ENCODE results near the gene SYTL3.

The SYTL3 gene

DNA sequence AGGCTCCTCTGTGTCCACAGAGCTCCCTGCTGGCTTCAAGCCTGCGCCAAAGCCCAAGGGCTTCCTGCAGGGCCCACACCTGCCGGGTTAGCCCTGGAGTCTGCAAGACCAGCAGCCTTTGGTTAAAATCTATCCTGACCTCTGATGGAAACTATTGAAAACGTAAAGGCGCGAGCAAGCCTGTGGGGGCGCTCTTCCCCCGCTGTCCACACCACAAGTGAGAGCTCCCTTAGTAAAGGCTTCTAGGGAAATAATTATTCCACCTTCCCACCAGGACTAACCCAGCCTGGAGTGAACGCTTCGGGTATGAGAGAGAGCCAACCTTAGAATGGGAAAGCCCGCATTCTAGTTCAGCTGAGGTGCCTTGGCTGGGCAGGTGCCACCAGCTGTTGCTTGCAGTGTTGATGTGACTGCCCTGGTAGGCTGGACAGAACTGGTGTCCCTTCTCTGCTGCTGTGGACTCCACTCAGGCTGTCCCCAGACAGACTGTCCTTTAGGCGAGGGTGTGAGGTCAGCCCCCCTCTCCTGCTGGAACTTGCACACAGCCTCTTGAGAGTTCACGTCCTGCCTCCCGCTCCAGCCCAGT is 68.7 kb downstream of the SYTL3 start:
- peaks cover 15% of the 10 kb centered on the region for H3F3A ChIP-seq (ENCODE audit: control insufficient read depth, insufficient read depth)
- H3K27me3 ChIP-seq (ENCODE audit: control insufficient read depth, low read length): peaks cover 3% of the 10 kb centered on the region; the same call in 1 of the 2 replicates
- H3K36me3 ChIP-seq (ENCODE audit: control insufficient read depth, low read length): no peaks in the 10 kb centered on the region
- H3K27ac ChIP-seq (ENCODE audit: low read depth, low read length): no peak overlapping the region
- TF ChIP-seq EZH2phosphoT487 (IDR thresholded peaks at IDR 0.05; ENCODE audit: borderline replicate concordance, low read length): no peak
- TF ChIP-seq, protein P1, sequence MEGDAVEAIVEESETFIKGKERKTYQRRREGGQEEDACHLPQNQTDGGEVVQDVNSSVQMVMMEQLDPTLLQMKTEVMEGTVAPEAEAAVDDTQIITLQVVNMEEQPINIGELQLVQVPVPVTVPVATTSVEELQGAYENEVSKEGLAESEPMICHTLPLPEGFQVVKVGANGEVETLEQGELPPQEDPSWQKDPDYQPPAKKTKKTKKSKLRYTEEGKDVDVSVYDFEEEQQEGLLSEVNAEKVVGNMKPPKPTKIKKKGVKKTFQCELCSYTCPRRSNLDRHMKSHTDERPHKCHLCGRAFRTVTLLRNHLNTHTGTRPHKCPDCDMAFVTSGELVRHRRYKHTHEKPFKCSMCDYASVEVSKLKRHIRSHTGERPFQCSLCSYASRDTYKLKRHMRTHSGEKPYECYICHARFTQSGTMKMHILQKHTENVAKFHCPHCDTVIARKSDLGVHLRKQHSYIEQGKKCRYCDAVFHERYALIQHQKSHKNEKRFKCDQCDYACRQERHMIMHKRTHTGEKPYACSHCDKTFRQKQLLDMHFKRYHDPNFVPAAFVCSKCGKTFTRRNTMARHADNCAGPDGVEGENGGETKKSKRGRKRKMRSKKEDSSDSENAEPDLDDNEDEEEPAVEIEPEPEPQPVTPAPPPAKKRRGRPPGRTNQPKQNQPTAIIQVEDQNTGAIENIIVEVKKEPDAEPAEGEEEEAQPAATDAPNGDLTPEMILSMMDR (IDR thresholded peaks at IDR 0.05; ENCODE audit: low read depth, low read length, poor library complexity, severe bottlenecking): peak; percentile 64
- no peaks in the 10 kb centered on the region for H3K79me2 ChIP-seq (ENCODE audit: control insufficient read depth, low read length)
- H3K4me1 ChIP-seq (ENCODE audit: control insufficient read depth, low read length): peaks cover 42% of the 10 kb centered on the region
- H3K4me3 ChIP-seq (ENCODE audit: low read length): no peak overlapping the region
- H4K20me1 ChIP-seq (ENCODE audit: control insufficient read depth, insufficient read depth, low read depth, low read length): no peaks in the 10 kb centered on the region
- H3K4me2 ChIP-seq (ENCODE audit: low read length): no peak overlapping the region
- H3K9me2 ChIP-seq (replicated peaks; ENCODE audit: control insufficient read depth, low read length): no peaks in the 10 kb centered on the region
- H3K9me3 ChIP-seq (ENCODE audit: control insufficient read depth, insufficient read depth, low read length): no peaks in the 10 kb centered on the region

DNA sequence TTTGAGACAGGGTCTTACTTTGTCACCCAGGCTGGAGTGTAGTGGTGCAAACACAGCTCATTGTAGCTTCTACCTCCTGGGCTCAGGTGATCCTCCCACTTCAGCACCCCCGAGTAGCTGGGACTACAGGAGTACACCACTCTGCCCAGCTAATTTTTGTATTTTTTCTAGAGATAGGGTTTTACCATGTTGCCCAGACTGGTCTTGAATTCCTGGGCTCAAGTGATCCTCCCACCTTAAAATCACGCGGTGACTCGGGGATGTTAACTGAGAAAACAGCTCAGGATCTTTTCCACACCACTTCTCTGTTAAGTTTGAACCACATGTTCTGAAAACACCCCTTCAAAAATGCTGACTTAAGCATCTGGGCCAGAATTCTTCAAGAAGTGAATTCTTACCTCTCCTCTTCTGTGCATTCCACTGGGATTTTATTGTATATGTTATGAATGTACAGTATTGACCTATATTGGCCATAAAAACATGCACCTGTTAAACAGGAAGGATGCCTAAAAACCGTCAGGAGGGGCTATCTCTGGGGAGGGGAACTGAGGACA is 72.4 kb downstream of the SYTL3 start:
- peaks cover 12% of the 10 kb centered on the region for H3K4me1 ChIP-seq (ENCODE audit: control insufficient read depth, low read length)

DNA sequence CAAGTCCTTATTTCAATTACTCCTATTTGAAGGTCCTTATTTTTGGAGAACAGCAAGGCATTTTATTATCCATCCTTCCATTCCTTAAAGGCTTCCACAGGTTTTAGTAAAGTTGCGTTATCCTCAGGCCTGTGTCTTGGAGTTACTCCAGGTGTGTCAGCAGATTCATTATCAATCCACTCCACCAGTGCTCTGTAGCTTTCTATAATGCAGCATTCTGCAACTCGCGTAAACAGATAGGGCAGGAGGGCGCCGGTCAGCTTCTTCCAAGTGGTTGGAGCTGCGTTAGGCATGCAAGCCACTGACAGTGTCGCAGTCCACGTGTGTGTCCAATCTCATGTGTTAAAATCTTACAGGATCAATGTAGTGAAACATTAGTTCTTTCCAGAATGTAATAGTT is 75.8 kb downstream of the SYTL3 start:
- H3K4me2 ChIP-seq (ENCODE audit: low read length): no peak overlapping the region
- H3F3A ChIP-seq (ENCODE audit: control insufficient read depth, insufficient read depth): no peaks in the 10 kb centered on the region
- H3K27me3 ChIP-seq (ENCODE audit: control insufficient read depth, low read length): peaks cover 2% of the 10 kb centered on the region; the same call in 1 of the 2 replicates
- peaks cover 3% of the 10 kb centered on the region; the same call in 1 of the 2 replicates for H3K9me3 ChIP-seq (ENCODE audit: control insufficient read depth, insufficient read depth, low read length)
- H3K27ac ChIP-seq (ENCODE audit: low read depth, low read length): no peak overlapping the region
- H4K20me1 ChIP-seq (ENCODE audit: control insufficient read depth, insufficient read depth, low read depth, low read length): no peaks in the 10 kb centered on the region
- H3K79me2 ChIP-seq (ENCODE audit: control insufficient read depth, low read length): no peaks in the 10 kb centered on the region
- TF ChIP-seq, protein P1 (IDR thresholded peaks at IDR 0.05; ENCODE audit: low read depth, low read length, poor library complexity, severe bottlenecking): no peak
- no peak for TF ChIP-seq EZH2phosphoT487 (IDR thresholded peaks at IDR 0.05; ENCODE audit: borderline replicate concordance, low read length)
- H3K36me3 ChIP-seq (ENCODE audit: control insufficient read depth, low read length): no peaks in the 10 kb centered on the region
- H3K9me2 ChIP-seq (replicated peaks; ENCODE audit: control insufficient read depth, low read length): no peaks in the 10 kb centered on the region
- peaks cover 3% of the 10 kb centered on the region for H3K4me1 ChIP-seq (ENCODE audit: control insufficient read depth, low read length)
- no peak overlapping the region for H3K4me3 ChIP-seq (ENCODE audit: low read length)

More for the DNA sequence above, 72.4 kb downstream of the SYTL3 start:
- no peaks in the 10 kb centered on the region for H3K36me3 ChIP-seq (ENCODE audit: control insufficient read depth, low read length)
- H4K20me1 ChIP-seq (ENCODE audit: control insufficient read depth, insufficient read depth, low read depth, low read length): no peaks in the 10 kb centered on the region
- no peak overlapping the region for H3K27ac ChIP-seq (ENCODE audit: low read depth, low read length)
- no peaks in the 10 kb centered on the region for H3K9me3 ChIP-seq (ENCODE audit: control insufficient read depth, insufficient read depth, low read length)
- no peak overlapping the region for H3K4me3 ChIP-seq (ENCODE audit: low read length)
- peaks cover 3% of the 10 kb centered on the region for H3F3A ChIP-seq (ENCODE audit: control insufficient read depth, insufficient read depth)
- no peak for TF ChIP-seq EZH2phosphoT487 (IDR thresholded peaks at IDR 0.05; ENCODE audit: borderline replicate concordance, low read length)
- TF ChIP-seq, protein P1 (IDR thresholded peaks at IDR 0.05; ENCODE audit: low read depth, low read length, poor library complexity, severe bottlenecking): no peak
- peaks cover 3% of the 10 kb centered on the region; the same call in 1 of the 2 replicates for H3K27me3 ChIP-seq (ENCODE audit: control insufficient read depth, low read length)
- H3K4me2 ChIP-seq (ENCODE audit: low read length): no peak overlapping the region
- no peaks in the 10 kb centered on the region for H3K79me2 ChIP-seq (ENCODE audit: control insufficient read depth, low read length)
- no peaks in the 10 kb centered on the region for H3K9me2 ChIP-seq (replicated peaks; ENCODE audit: control insufficient read depth, low read length)

All from DOHH2 (cell line).